ENCODE data around the gene TOX4. TPM values are rescaled to one million over a fixed set of nuclear protein-coding genes. Genes with fewer than 3 reads are reported as not detected.

The TOX4 gene
- total RNA-seq, 1 donor from 2014 or later = 77.5 TPM

DNA sequence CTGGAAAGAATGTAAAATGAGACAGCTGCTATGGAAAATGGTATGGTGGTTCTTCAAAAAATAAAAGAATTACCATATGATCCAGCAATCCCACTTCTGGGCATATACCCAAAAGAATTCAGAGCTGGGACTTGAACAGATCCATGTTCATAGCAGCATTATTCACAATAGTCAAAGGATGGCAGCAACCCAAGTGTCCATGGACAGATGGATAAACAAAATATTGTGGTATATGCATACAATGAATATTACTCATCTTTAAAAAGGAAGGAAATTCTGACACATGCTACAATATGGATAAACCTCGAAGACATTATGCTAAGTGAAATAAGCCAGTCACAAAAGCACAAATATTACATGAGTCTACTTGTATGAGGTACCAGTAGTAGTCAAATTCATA lies 9.4 kb upstream of the TOX4 start:
- Mint-ChIP-seq H3K4me3 (no peak overlapping the region), H3K27ac (no peak overlapping the region), H3K4me1 (ENCODE audit: low read depth) (no peaks in the 10 kb centered on the region), H3K9me3 (no peaks in the 10 kb centered on the region), H3K36me3 (ENCODE audit: low read depth) (peaks cover 28% of the 10 kb centered on the region), H3K27me3 (ENCODE audit: insufficient read depth) (no peaks in the 10 kb centered on the region)
- intact Hi-C loops (cut with micrococcal nuclease) = no loop called here
- no peak for DNase-seq (ENCODE audit: low spot score)

DNA sequence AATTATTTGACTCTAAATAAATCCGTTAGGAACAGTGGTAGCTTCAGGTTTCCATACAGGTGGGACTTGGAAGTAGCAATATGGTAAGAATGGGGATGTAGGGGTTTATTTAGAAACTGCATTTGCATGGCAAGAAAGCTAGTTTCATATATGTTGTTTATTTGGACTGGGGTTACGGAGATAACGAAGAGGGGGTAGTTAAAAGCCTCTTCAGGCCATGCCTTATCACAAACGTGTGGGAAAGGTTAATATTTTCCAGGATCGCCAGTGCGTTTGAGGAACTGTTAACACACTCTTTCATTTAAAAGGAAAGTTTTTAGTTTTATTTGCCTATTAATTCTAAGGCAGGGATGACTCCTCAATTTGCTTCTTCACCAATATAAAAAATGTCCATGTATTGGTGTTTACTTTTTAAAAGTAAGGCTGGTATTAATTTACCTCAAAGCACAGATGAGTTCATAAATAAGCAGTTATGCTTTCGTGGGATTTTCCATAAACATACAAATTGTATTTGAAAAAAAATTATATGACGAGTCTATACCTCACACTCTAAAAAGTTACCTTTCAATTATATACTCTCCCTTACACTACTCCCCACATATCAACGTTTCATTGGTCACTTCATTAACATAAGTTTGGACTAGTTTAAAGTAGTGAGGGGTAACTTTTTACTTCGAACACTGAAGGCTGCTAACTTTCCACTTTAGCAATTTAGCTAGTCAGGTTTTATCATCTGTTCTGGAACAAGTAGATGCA lies 1.1 kb upstream of the TOX4 start:
- DNase-seq (ENCODE audit: low spot score) = no peak
- Mint-ChIP-seq H3K27me3 (ENCODE audit: insufficient read depth) (peaks cover 2% of the 10 kb centered on the region), H3K4me1 (ENCODE audit: low read depth) (peaks cover 35% of the 10 kb centered on the region), H3K4me3 (peak overlapping the region; percentile 100), H3K27ac (peak overlapping the region; percentile 99), H3K36me3 (ENCODE audit: low read depth) (peaks cover 19% of the 10 kb centered on the region), H3K9me3 (no peaks in the 10 kb centered on the region)
- intact Hi-C loops (cut with micrococcal nuclease) = no loop called here

DNA sequence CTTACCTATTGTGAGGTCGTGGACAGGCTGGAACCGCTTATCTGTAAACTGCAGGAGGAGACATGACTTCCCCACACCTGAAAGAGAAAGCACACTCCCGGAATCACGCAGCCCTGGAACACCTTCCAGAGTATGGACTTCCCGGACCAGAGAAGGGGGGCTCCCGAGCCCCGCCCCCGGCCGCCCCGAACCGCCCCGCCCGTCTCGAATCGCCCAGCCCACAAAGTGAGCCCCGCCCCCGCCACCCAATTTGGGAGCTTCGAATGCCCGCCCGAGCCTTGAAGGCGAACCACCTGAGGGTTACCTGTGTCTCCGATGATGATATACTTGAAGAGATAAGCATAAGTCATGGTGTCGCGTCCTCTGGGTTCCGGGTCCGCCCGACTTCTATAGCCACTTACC lies 471 bp upstream of the TOX4 start:
- peak overlapping the region; percentile 100 for H3K4me3 Mint-ChIP-seq
- H3K9me3 Mint-ChIP-seq = no peaks in the 10 kb centered on the region
- peak overlapping the region; percentile 99 for H3K27ac Mint-ChIP-seq
- no peak for DNase-seq (ENCODE audit: low spot score)
- intact Hi-C loops (cut with micrococcal nuclease) = no loop called here
- peaks cover 21% of the 10 kb centered on the region for H3K36me3 Mint-ChIP-seq (ENCODE audit: low read depth)
- peaks cover 35% of the 10 kb centered on the region for H3K4me1 Mint-ChIP-seq (ENCODE audit: low read depth)
- peaks cover 2% of the 10 kb centered on the region for H3K27me3 Mint-ChIP-seq (ENCODE audit: insufficient read depth)

DNA sequence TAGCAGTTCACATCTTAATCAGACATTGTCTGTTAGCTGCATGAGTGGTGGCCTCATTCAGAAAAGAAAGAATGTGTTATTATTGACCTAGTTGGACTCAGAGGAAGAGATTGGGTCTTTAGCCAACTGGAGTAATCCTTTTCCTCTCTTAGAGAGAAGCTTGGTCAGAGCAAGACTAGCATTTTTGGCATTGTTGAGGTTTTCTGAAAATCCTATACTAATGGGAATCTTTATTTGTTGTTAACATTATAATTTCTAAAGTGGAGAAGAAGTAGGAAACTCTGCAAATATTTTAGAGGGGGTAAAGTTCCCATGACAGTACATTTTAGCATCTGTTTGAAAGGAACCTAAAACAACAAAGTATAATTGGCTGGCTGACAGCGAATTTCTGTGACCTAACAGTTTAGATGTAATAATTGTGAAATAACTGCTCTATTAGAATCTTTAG lies 9.7 kb downstream of the TOX4 start:
- Mint-ChIP-seq H3K9me3 (no peaks in the 10 kb centered on the region), H3K27ac (no peak overlapping the region), H3K4me1 (ENCODE audit: low read depth) (no peaks in the 10 kb centered on the region), H3K4me3 (no peak overlapping the region), H3K36me3 (ENCODE audit: low read depth) (peaks cover 20% of the 10 kb centered on the region), H3K27me3 (ENCODE audit: insufficient read depth) (no peaks in the 10 kb centered on the region)
- no peak for DNase-seq (ENCODE audit: low spot score)
- intact Hi-C loops (cut with micrococcal nuclease) = no loop called here

DNA sequence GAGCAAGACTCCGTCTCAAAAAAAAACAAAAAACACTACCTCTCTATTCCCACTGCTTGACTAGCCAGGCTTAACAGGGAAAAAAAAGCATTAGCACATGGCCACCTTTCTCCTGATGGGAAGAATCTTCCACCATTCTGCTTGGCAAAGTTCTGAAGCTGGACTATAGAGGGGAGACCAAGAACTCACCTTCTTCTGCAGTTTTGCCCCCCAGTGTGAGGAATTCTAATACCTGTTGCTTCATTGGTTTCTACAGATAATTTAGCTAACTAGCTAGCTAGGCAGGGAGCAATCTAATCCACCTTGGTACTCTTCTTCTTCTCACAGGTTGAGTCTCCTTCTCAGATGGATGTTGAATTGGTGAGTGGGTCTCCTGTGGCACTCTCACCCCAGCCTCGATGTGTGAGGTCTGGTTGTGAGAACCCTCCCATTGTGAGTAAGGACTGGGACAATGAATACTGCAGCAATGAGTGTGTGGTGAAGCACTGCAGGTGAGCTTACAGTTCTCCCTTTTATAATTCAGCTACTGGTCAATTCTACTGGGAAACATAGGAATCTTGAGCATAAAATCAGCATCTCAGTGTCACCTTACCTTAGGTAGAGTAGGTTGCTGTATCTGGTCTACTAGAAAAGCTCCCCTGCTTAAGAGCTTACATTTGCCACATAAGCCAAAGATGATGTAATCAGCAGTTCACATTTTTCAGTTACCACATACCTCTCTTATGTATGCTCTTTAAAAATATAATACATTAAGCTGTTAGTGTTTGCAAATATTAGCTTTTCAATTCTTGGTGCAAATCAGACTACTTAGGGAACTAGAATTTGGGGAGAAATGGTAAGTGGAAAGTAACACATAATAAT lies 18.1 kb downstream of the TOX4 start:
- H3K36me3 Mint-ChIP-seq (ENCODE audit: low read depth) = peaks cover 56% of the 10 kb centered on the region
- no peak for DNase-seq (ENCODE audit: low spot score)
- H3K4me3 Mint-ChIP-seq = no peak overlapping the region
- H3K27ac Mint-ChIP-seq = peak overlapping the region; percentile 66
- no peaks in the 10 kb centered on the region for H3K9me3 Mint-ChIP-seq
- peaks cover 19% of the 10 kb centered on the region for H3K4me1 Mint-ChIP-seq (ENCODE audit: low read depth)
- intact Hi-C loops (cut with micrococcal nuclease) = no loop called here
- H3K27me3 Mint-ChIP-seq (ENCODE audit: insufficient read depth) = no peaks in the 10 kb centered on the region

DNA sequence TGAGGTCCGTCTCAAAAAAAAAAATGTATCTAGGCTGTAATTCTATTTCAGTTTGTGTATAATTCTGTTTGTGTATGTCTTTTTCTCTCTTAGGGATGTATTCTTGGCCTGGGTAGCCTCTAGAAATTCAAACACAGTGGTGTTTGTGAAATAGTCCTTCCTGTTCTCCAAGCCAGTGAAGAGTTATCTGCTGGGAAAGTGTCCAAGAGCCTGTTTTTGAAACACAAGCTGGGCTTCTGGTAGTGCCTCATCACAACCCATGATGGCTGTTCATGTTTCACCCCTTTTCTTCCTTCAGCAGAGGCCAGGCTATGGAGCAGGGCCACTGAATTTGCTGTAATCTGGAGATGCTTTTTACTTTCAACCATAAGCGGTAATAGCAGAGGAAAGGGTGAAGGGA lies 19.5 kb downstream of the TOX4 start:
- Mint-ChIP-seq H3K4me3 (no peak overlapping the region), H3K27ac (no peak overlapping the region), H3K9me3 (no peaks in the 10 kb centered on the region), H3K36me3 (ENCODE audit: low read depth) (peaks cover 59% of the 10 kb centered on the region), H3K4me1 (ENCODE audit: low read depth) (peaks cover 27% of the 10 kb centered on the region), H3K27me3 (ENCODE audit: insufficient read depth) (no peaks in the 10 kb centered on the region)
- intact Hi-C loops (cut with micrococcal nuclease) = no loop called here
- DNase-seq (ENCODE audit: low spot score) = no peak

DNA sequence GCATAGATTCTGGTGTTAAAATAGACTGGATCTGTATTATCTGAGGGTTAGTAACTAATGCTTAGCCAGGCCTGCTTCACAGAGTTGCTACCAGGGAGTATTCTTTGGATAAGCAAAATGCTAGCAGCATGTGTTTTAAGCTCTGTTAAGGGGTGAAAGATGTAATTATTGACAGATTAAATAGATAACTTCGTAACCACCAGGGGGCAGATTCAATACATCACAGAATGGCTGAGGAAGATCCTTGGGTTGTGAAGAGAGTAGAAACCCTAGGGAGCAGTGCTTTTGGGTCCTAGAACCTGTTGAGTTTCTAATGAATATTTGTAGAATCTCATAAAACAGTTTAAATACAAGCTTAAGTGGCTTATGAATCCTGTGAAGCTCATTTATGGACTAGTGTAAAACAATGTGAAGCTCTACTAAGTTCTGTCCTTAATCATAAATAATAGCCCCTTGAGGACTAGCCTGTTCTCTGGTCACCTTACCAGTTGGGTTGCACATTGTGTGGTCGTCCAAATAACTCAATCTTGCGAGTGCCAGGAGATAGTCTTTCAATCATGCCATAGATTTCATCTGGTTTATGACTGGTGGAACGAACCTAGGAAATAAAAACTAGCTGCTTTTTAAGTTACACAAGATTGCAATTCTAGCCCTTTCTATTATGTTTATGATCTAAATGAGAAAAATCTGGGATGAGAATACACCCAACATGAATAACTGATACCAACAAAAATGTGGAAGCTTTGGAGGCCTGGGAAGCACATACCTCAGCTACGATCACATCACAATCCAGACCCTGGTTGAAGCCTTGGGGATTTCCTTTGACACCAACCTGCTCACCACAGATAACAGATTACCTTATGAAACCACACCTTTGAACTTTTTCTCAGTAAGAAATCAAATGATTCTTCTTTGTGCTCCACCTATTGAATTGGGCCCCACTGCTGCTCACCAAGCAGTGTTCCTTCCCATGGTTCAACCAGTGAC lies 21.8 kb downstream of the TOX4 start:
- H3K27ac Mint-ChIP-seq = peak overlapping the region; percentile 36
- peaks cover 66% of the 10 kb centered on the region for H3K36me3 Mint-ChIP-seq (ENCODE audit: low read depth)
- no peak overlapping the region for H3K4me3 Mint-ChIP-seq
- no peaks in the 10 kb centered on the region for H3K27me3 Mint-ChIP-seq (ENCODE audit: insufficient read depth)
- intact Hi-C loops (cut with micrococcal nuclease) = loop anchor here (1.0 kb wide), 2 partner anchors 12 to 58 kb away; partner anchors contain the start of gene METTL3
- no peak for DNase-seq (ENCODE audit: low spot score)
- H3K9me3 Mint-ChIP-seq = no peaks in the 10 kb centered on the region
- H3K4me1 Mint-ChIP-seq (ENCODE audit: low read depth) = peaks cover 40% of the 10 kb centered on the region

DNA sequence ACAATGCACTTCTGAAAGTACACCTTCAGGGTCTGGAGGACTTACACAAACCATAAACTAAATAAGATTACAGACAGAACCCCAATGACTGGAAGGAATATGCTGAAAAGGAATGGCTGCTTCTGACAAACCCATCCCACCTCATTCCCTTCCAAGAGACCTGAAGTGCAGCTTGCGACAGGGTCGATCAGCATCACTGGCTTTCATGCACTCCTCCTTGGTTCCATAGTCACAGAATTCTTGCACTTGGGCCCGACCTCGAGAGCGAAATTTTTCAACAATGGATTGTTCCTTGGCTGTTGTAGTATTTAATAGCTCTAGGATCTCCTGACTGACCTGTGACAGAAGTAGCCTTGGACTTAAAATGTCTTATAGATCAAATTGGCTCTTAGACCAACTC lies 24.6 kb downstream of the TOX4 start:
- peaks cover 58% of the 10 kb centered on the region for H3K4me1 Mint-ChIP-seq (ENCODE audit: low read depth)
- no peaks in the 10 kb centered on the region for H3K27me3 Mint-ChIP-seq (ENCODE audit: insufficient read depth)
- no peaks in the 10 kb centered on the region for H3K9me3 Mint-ChIP-seq
- H3K27ac Mint-ChIP-seq = no peak overlapping the region
- intact Hi-C loops (cut with micrococcal nuclease) = no loop called here
- no peak overlapping the region for H3K4me3 Mint-ChIP-seq
- DNase-seq (ENCODE audit: low spot score) = no peak
- peaks cover 62% of the 10 kb centered on the region for H3K36me3 Mint-ChIP-seq (ENCODE audit: low read depth)

DNA sequence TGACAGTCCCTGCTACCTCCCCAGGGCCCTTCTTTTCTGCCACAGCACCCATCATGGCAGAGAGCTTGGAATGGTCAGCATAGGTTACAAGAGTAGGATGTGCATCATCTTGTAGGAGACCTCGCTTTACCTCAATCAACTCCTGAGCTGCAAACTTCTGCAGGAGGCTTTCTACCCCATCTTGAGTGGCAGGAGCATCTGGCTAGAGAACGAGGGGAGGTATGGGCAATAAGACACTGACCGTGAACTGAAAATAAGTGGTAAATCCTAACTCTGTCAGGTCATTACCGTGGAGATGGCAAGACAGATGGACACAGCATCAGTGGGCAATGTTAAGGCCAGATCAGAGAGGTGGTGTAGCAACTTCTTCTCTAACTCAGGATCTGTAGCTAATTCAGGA lies 26.4 kb downstream of the TOX4 start:
- Mint-ChIP-seq H3K4me1 (ENCODE audit: low read depth) (peaks cover 64% of the 10 kb centered on the region), H3K4me3 (peak overlapping the region; percentile 26), H3K27ac (no peak overlapping the region), H3K27me3 (ENCODE audit: insufficient read depth) (no peaks in the 10 kb centered on the region), H3K9me3 (no peaks in the 10 kb centered on the region), H3K36me3 (ENCODE audit: low read depth) (peaks cover 66% of the 10 kb centered on the region)
- intact Hi-C loops (cut with micrococcal nuclease) = no loop called here
- DNase-seq (ENCODE audit: low spot score) = no peak

DNA sequence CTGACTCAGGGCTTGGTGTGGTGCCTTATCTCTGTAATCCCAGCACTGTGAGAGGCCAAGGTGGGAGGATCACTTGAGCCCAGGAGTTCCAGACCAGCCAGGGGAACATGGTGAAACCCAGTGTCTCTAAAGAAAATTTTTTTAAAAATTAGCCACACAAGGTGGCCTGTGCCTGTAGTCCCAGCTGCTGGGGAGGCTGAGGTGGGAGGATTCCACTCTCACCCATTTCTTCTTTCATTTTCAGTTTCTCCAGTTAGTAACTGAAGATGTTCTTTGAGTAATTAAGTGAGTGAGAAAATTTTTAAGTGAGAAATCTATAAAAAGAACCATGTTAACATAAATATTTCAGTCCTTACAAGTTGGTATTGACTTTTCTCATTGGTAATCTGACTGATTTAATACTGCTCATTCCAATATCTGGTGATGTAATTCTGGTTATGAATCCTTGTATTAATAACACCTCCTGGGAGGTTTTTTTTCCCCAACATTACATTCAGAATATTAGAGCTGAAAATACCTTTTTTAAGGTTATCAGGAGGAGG lies 28.1 kb downstream of the TOX4 start:
- Mint-ChIP-seq H3K4me3 (peak overlapping the region; percentile 70), H3K36me3 (ENCODE audit: low read depth) (peaks cover 57% of the 10 kb centered on the region), H3K9me3 (no peaks in the 10 kb centered on the region), H3K27ac (peak overlapping the region; percentile 80), H3K27me3 (ENCODE audit: insufficient read depth) (no peaks in the 10 kb centered on the region), H3K4me1 (ENCODE audit: low read depth) (peaks cover 59% of the 10 kb centered on the region)
- intact Hi-C loops (cut with micrococcal nuclease) = no loop called here
- peak; percentile 27 for DNase-seq (ENCODE audit: low spot score)

DNA sequence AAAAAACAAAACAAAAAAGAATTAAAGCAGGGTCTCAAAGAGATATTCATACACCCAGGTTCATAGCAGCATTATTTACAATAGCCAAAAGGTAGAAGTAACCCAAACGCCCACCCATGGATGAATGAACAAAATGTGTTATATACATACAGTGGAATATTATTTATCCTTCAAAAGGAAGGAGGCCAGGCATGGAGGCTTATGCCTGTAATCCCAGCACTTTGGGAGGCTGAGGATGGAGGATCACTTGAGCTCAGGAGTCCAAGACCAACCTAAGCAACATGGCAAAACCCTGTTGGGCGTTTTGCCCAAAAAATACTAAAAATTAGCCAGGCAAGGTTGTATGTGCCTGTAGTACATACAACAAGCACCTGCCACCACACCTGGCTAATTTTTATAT lies 29.6 kb downstream of the TOX4 start:
- no peak for DNase-seq (ENCODE audit: low spot score)
- intact Hi-C loops (cut with micrococcal nuclease) = no loop called here
- Mint-ChIP-seq H3K36me3 (ENCODE audit: low read depth) (peaks cover 49% of the 10 kb centered on the region), H3K4me1 (ENCODE audit: low read depth) (peaks cover 53% of the 10 kb centered on the region), H3K27me3 (ENCODE audit: insufficient read depth) (no peaks in the 10 kb centered on the region), H3K27ac (no peak overlapping the region), H3K9me3 (no peaks in the 10 kb centered on the region), H3K4me3 (no peak overlapping the region)

DNA sequence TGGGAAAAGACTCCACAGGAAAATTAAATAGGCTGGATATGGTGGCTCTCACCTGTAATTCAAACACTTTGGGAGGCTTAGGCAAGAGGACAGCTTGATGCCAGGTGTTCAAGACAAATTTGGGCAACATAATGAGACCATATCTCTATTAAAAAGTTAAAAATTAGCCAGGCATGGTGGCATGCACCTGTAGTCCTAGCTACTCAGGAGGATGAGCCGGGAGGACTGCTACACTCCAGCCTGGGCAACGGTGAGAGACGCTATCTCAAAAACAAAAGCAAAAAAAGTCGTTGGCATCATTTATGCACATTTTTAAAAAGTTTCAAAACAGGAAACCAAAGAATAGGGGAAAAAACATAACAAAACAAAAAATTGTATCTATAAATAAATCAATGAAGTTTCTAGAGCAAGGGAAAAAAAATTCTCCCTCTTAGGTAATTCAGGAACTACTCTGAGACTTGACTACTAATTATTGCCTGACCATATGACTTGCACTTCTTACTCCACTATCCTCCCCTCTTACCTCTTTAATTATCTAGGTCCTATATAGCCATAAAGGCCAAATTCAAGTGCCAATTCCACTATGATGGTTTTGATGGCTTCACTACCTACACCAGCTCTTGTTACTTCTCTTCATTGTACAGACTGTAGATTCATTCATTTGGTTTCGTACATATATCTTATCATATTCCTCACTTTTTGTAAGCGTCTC lies 32.6 kb downstream of the TOX4 start:
- H3K27me3 Mint-ChIP-seq (ENCODE audit: insufficient read depth) = peaks cover 8% of the 10 kb centered on the region
- peak overlapping the region; percentile 99 for H3K4me3 Mint-ChIP-seq
- DNase-seq (ENCODE audit: low spot score) = no peak
- peaks cover 39% of the 10 kb centered on the region for H3K4me1 Mint-ChIP-seq (ENCODE audit: low read depth)
- no peaks in the 10 kb centered on the region for H3K9me3 Mint-ChIP-seq
- H3K27ac Mint-ChIP-seq = peak overlapping the region; percentile 93
- intact Hi-C loops (cut with micrococcal nuclease) = loop anchor here (2.0 kb wide), 1 partner anchor 1257 kb away; the partner anchor contains the start of gene OXA1L
- H3K36me3 Mint-ChIP-seq (ENCODE audit: low read depth) = peaks cover 30% of the 10 kb centered on the region
